H1 (cell line): ENCODE data around the gene U2AF1L4. TPM values are rescaled to one million over a fixed set of nuclear protein-coding genes. Genes with fewer than 3 reads are reported as not detected.

Source experiments
- CTCF ChIA-PET: fragments of 300-600 bp; sonication (Branson Sonifier 250); formaldehyde crosslinking; loops from one replicate; lab custom pipeline; 2021; ENCODE audit not compliant: partially characterized antibody; lab: Charles Lee
- POLR2A ChIA-PET: fragments of 300-600 bp; sonication (Branson Sonifier 250); formaldehyde crosslinking; loops from one replicate; lab custom pipeline; 2021; ENCODE audit warnings: inconsistent platforms; ENCODE audit not compliant: partially characterized antibody; lab: Charles Lee
- DNase-seq, 2 experiments: peaks; one replicate each; pipeline versions ENCODE4 v3.0.0 to v3.0.0-alpha.2; 2010 to 2022; ENCODE audit warnings: low spot score in 2 of 2, low read depth in 1 of 2, mixed read lengths in 1 of 2
- FAIRE-seq: peaks from 2 replicates; lab custom pipeline; 2011; peaks lifted over from hg19 to GRCh38; lab: Jason Lieb, UNC
- H2AFZ ChIP-seq: 2 replicates; pipeline ENCODE4 v1.8.1; 2012; ENCODE audit warnings: low read length, inconsistent platforms
- H2AK5ac ChIP-seq: 2 replicates; pipeline ENCODE4 v1.6.1; 2013; ENCODE audit warnings: low read depth, low read length
- H2BK120ac ChIP-seq: replicated peaks from 2 replicates; pipeline ENCODE3; 2013; ENCODE audit warnings: low read depth, low read length, inconsistent platforms
- H2BK12ac ChIP-seq: 2 replicates; pipeline ENCODE4 v1.6.1; 2013; ENCODE audit warnings: low read depth, low read length
- H2BK15ac ChIP-seq: 2 replicates; pipeline ENCODE4 v1.6.1; 2013; ENCODE audit warnings: low read length
- H2BK20ac ChIP-seq: 2 replicates; pipeline ENCODE4 v1.6.1; 2013; ENCODE audit warnings: low read length
- H2BK5ac ChIP-seq: 2 replicates; pipeline ENCODE4 v1.6.1; 2013; ENCODE audit warnings: low read depth, low read length
- H3K14ac ChIP-seq: 2 replicates; pipeline ENCODE4 v1.6.1; 2013; ENCODE audit warnings: inconsistent platforms; ENCODE audit not compliant: insufficient read length
- H3K18ac ChIP-seq: 2 replicates; pipeline ENCODE4 v1.6.1; 2013; ENCODE audit warnings: low read length; ENCODE audit errors: extremely low read depth
- H3K23ac ChIP-seq: 2 replicates; pipeline ENCODE4 v1.6.1; 2013; ENCODE audit warnings: inconsistent platforms; ENCODE audit not compliant: insufficient read length
- H3K23me2 ChIP-seq: 2 replicates; pipeline ENCODE4 v1.6.1; 2013; ENCODE audit warnings: low read depth, low read length
- H3K27ac ChIP-seq: 2 replicates; pipeline ENCODE4 v1.6.1; 2011; ENCODE audit warnings: low read depth, low read length, inconsistent platforms
- H3K27me3 ChIP-seq, 4 experiments: replicated peaks in 1 of 4; 1 replicate in 1 of 4; 2 replicates in 3 of 4; pipeline versions ENCODE4 v1.6.1 to v1.8.1; 2011 to 2013; ENCODE audit warnings: low read length in 3 of 4, mild to moderate bottlenecking in 3 of 4, inconsistent platforms in 2 of 4, mixed read lengths in 2 of 4, moderate library complexity in 1 of 4; ENCODE audit not compliant: control insufficient read depth in 3 of 4, insufficient read depth in 3 of 4; ENCODE audit errors: extremely low read depth in 1 of 4
- H3K36me3 ChIP-seq, 4 experiments: 2 replicates each; pipeline versions ENCODE4 v1.6.1 to v1.8.1; 2011 to 2013; ENCODE audit warnings: mild to moderate bottlenecking in 4 of 4, low read length in 3 of 4, moderate library complexity in 2 of 4, control low read depth in 1 of 4, inconsistent platforms in 1 of 4; ENCODE audit not compliant: insufficient read depth in 4 of 4, control insufficient read depth in 2 of 4
- H3K4ac ChIP-seq: replicated peaks from 2 replicates; pipeline ENCODE3; 2013; ENCODE audit warnings: low read length, low read depth, mixed read lengths, inconsistent platforms; ENCODE audit not compliant: insufficient read length
- H3K4me1 ChIP-seq, 4 experiments: replicated peaks in 1 of 4; 1 replicate in 1 of 4; 2 replicates in 3 of 4; pipeline versions ENCODE4 v1.6.1 to v1.8.1; 2011 to 2013; ENCODE audit warnings: low read length in 3 of 4, inconsistent platforms in 2 of 4, mixed read lengths in 1 of 4; ENCODE audit not compliant: insufficient read depth in 4 of 4, control insufficient read depth in 3 of 4
- H3K4me2 ChIP-seq, 2 experiments: 2 replicates each; pipeline versions ENCODE4 v1.6.1 to v1.8.1; 2011 to 2013; ENCODE audit warnings: low read depth in 2 of 2, low read length in 2 of 2, control low read depth in 1 of 2, inconsistent platforms in 1 of 2, mild to moderate bottlenecking in 1 of 2; ENCODE audit not compliant: insufficient read depth in 1 of 2
- H3K4me3 ChIP-seq, 4 experiments: fragments of 200-600, 300-600 bp in 1 of 4; sonication (generic), shearing (Covaris generic), sonication (Bioruptor Twin) in 1 of 4; 2 replicates each; pipeline versions ENCODE4 v1.5.1 to v1.8.1; 2011 to 2016; ENCODE audit warnings: low read length in 4 of 4, low read depth in 3 of 4, control low read depth in 2 of 4, inconsistent platforms in 2 of 4, mild to moderate bottlenecking in 2 of 4, mixed read lengths in 1 of 4, moderate library complexity in 1 of 4; ENCODE audit not compliant: insufficient read depth in 2 of 4; ENCODE audit errors: extremely low read depth in 1 of 4
- H3K56ac ChIP-seq: replicated peaks from 2 replicates; pipeline ENCODE3; 2013; ENCODE audit warnings: low read depth, mild to moderate bottlenecking, mixed read lengths, low read length, inconsistent platforms; ENCODE audit not compliant: insufficient read length
- H3K79me1 ChIP-seq: 2 replicates; pipeline ENCODE4 v1.6.1; 2013; ENCODE audit warnings: low read depth, low read length, control low read depth
- H3K79me2 ChIP-seq, 2 experiments: 2 replicates each; pipeline versions ENCODE4 v1.6.1 to v1.8.1; 2012 to 2013; ENCODE audit warnings: low read length in 2 of 2, mild to moderate bottlenecking in 2 of 2, inconsistent platforms in 1 of 2; ENCODE audit not compliant: insufficient read depth in 2 of 2, control insufficient read depth in 1 of 2
- H3K9ac ChIP-seq, 4 experiments: replicated peaks in 1 of 4; 1 replicate in 1 of 4; 2 replicates in 3 of 4; pipeline versions ENCODE4 v1.6.1 to v1.8.1; 2011 to 2013; ENCODE audit warnings: low read depth in 3 of 4, low read length in 3 of 4, control low read depth in 2 of 4, mild to moderate bottlenecking in 2 of 4, moderate library complexity in 2 of 4, inconsistent platforms in 1 of 4; ENCODE audit errors: extremely low read depth in 1 of 4
- H3K9me3 ChIP-seq, 2 experiments: 2 replicates each; pipeline versions ENCODE4 v1.6.1 to v1.8.1; 2012 to 2013; ENCODE audit warnings: mild to moderate bottlenecking in 2 of 2, moderate library complexity in 2 of 2, control low read depth in 1 of 2, inconsistent platforms in 1 of 2, low read depth in 1 of 2, low read length in 1 of 2, mixed read lengths in 1 of 2; ENCODE audit not compliant: insufficient read depth in 2 of 2
- H4K20me1 ChIP-seq, 2 experiments: replicated peaks in 1 of 2; 2 replicates each; pipeline versions ENCODE3 to v1.8.1; 2011 to 2013; ENCODE audit warnings: inconsistent platforms in 2 of 2, low read length in 2 of 2, mild to moderate bottlenecking in 1 of 2; ENCODE audit not compliant: insufficient read depth in 2 of 2, control insufficient read depth in 1 of 2
- H4K5ac ChIP-seq: 2 replicates; pipeline ENCODE4 v1.6.1; 2013; ENCODE audit warnings: low read length, low read depth, mixed read lengths, inconsistent platforms; ENCODE audit not compliant: insufficient read length
- H4K8ac ChIP-seq: 2 replicates; pipeline ENCODE4 v1.8.0; 2013; ENCODE audit warnings: mild to moderate bottlenecking, moderate library complexity, low read length, inconsistent platforms; ENCODE audit not compliant: insufficient read depth; ENCODE audit errors: extremely low read depth
- H4K91ac ChIP-seq: replicated peaks from 2 replicates; pipeline ENCODE3; 2013; ENCODE audit warnings: low read length, mixed read lengths, inconsistent platforms; ENCODE audit not compliant: insufficient read length
- CBX5 ChIP-seq: fragments of 300-800, 300-1000 bp; sonication (generic); IDR thresholded peaks from 2 replicates; pipeline ENCODE4 v1.7.1; 2016; ENCODE audit warnings: antibody characterized with exemption, low read length, low read depth
- EGR1 ChIP-seq: IDR thresholded peaks from 2 replicates; pipeline ENCODE4 v1.6.1; 2011; ENCODE audit warnings: low read depth, low read length, borderline replicate concordance
- EZH2 ChIP-seq: fragments of 200-600 bp; sonication (generic); IDR thresholded peaks from 2 replicates; pipeline ENCODE4 v1.7.1; 2012; ENCODE audit warnings: low read depth, mild to moderate bottlenecking, moderate library complexity, low read length, inconsistent platforms; ENCODE audit not compliant: severe bottlenecking
- HDAC6 ChIP-seq: IDR thresholded peaks from one replicate; pipeline ENCODE4 v1.7.1; 2012; ENCODE audit warnings: low read depth, mild to moderate bottlenecking, inconsistent platforms, low read length, moderate library complexity
- MAX ChIP-seq: IDR thresholded peaks from 2 replicates; pipeline ENCODE4 v1.6.1; 2012; ENCODE audit warnings: inconsistent platforms
- NRF1 ChIP-seq: IDR thresholded peaks from 2 replicates; pipeline ENCODE4 v1.6.1; 2011; ENCODE audit warnings: mild to moderate bottlenecking, low read depth, low read length, improper control_type of control experiment
- POLR2A ChIP-seq, 2 experiments: IDR thresholded peaks; 1 replicate in 1 of 2; 2 replicates in 1 of 2; pipeline ENCODE4 v1.6.1; 2011; ENCODE audit warnings: low read depth in 2 of 2, low read length in 2 of 2, mild to moderate bottlenecking in 2 of 2; ENCODE audit errors: control extremely low read depth in 1 of 2
- POU5F1 ChIP-seq: IDR thresholded peaks from 2 replicates; pipeline ENCODE4 v1.6.1; 2011; ENCODE audit warnings: low read depth, mild to moderate bottlenecking, low read length, moderate library complexity
- RAD21 ChIP-seq, 2 experiments: IDR thresholded peaks in 1 of 2; conservative IDR thresholded peaks in 1 of 2; 2 replicates each; pipeline ENCODE4 v1.6.1; 2011; ENCODE audit warnings: low read depth in 2 of 2, low read length in 2 of 2, improper control_type of control experiment in 1 of 2, inconsistent platforms in 1 of 2, mild to moderate bottlenecking in 1 of 2, moderate library complexity in 1 of 2
- SRF ChIP-seq: IDR thresholded peaks from 2 replicates; pipeline ENCODE4 v1.6.1; 2011; ENCODE audit warnings: mild to moderate bottlenecking, low read depth, low read length, moderate library complexity
- YY1 ChIP-seq: IDR thresholded peaks from 2 replicates; pipeline ENCODE4 v1.6.1; 2011; ENCODE audit warnings: low read depth, mild to moderate bottlenecking, low read length
- WGBS, 2 experiments: shearing (Covaris generic) in 1 of 2; methylation state at CpG; one replicate each; pipeline versions ENCODE4 v1.1.6 to v1.1.7; 2013 to 2015; ENCODE audit warnings: low lambda C conversion rate in 2 of 2, mixed read lengths in 2 of 2, inconsistent platforms in 1 of 2, low coverage in 1 of 2, missing lambda C conversion rate in 1 of 2; ENCODE audit not compliant: insufficient replicate concordance in 2 of 2, insufficient coverage in 1 of 2, insufficient read length in 1 of 2; ENCODE audit errors: extremely low coverage in 1 of 2, missing lambda C conversion rate in 1 of 2; 5-methylcytosine and 5-hydroxymethylcytosine counted together
- polyA plus RNA-seq, 7 experiments: library from polyadenylated mRNA; depleted of rRNA in 3 of 7; stranded (reverse) in 5 of 7; unstranded in 2 of 7; fragments of >200 nt in 5 of 7; fragments of 200-250 nt in 2 of 7; gene quantifications; 1 replicate in 5 of 7; 2 replicates in 1 of 7; 4 replicates in 1 of 7; pipeline versions ENCODE4 v1.2.1 to v1.2.3, GENCODE V29; 2011 to 2013; ENCODE audit warnings: missing spikeins in 2 of 7, mixed read lengths in 2 of 7
- total RNA-seq: library from RNA; stranded (reverse); fragmentation: NEBNext Ultra II Directional; extraction: Animal tissue kit (Norgen Biotek cat#: 25700); gene quantifications from 2 replicates; pipeline ENCODE4 v1.2.1, GENCODE V29; 2021

Gene U2AF1L4
- total and polyA plus RNA-seq, 2 of the 8 experiments (the other 6 are each of a cell fraction or from before 2014, with no cell fraction given) = 15.1 to 32.7 TPM

GRCh38 chr19:35779033-35779432 lies 33.8 kb upstream of the U2AF1L4 start:
- Histone ChIP-seq H3K9ac (no peak overlapping the region), H2BK120ac (no peak overlapping the region), H3K36me3 (no peaks in the 10 kb centered on the region), H4K91ac (no peak overlapping the region), H3K27ac (no peak overlapping the region), H3K79me2 (no peaks in the 10 kb centered on the region), H4K20me1 (peaks cover 0 to 8% of the 10 kb centered on the region in 2 experiments), H2AFZ (no peak overlapping the region), H2BK20ac (no peak overlapping the region), H3K4ac (no peak overlapping the region), H4K5ac (no peak overlapping the region), H3K23me2 (peaks cover 6% of the 10 kb centered on the region), H2BK5ac (no peak overlapping the region), H3K79me1 (no peaks in the 10 kb centered on the region; the same call in 1 of the 2 replicates), H2BK12ac (no peak overlapping the region), H4K8ac (no peak overlapping the region), H3K18ac (no peak overlapping the region), H3K4me1 (peaks cover 0 to 31% (median 20%) of the 10 kb centered on the region in 4 experiments; a peak in 6 of 7 replicates), H3K9me3 (no peaks in the 10 kb centered on the region), H3K56ac (no peak overlapping the region), H3K4me2 (no peak overlapping the region), H2BK15ac (no peak overlapping the region), H3K27me3 (peaks cover 0 to 9% (median 7%) of the 10 kb centered on the region in 4 experiments; a peak in 3 of 7 replicates), H3K4me3 (no peak overlapping the region), H3K14ac (no peak overlapping the region), H2AK5ac (no peak overlapping the region), H3K23ac (no peak overlapping the region)
- ChIA-PET POLR2A (interaction anchor here (0.7 to 1.7 kb wide), 2 partner anchors 13 to 19 kb away, joined by 3 to 4 read pairs; no protein-coding TSS in a partner anchor), CTCF (interaction anchor here (1.0 to 1.1 kb wide), 2 partner anchors 18 to 152 kb away, joined by 3 to 4 read pairs; no protein-coding TSS in a partner anchor)
- no peak for TF ChIP-seq MAX
- no peak for TF ChIP-seq NRF1
- TF ChIP-seq POU5F1 = no peak
- TF ChIP-seq HDAC6 = no peak
- no peak for TF ChIP-seq YY1
- TF ChIP-seq CBX5 = no peak
- TF ChIP-seq EGR1 = no peak
- TF ChIP-seq RAD21 (IDR thresholded peaks at IDR 0.05 in 1 of 2, conservative IDR thresholded peaks at IDR 0.05 in 1 of 2; ENCODE audit: low read depth in 2 of 2, low read length in 2 of 2) = no peak
- TF ChIP-seq EZH2 = no peak
- TF ChIP-seq POLR2A (IDR thresholded peaks at IDR 0.05; ENCODE audit: control extremely low read depth in 1 of 2, low read depth in 2 of 2, low read length in 2 of 2) = no peak
- no peak for TF ChIP-seq SRF
- WGBS, 2 experiments = 89% methylated on average over 8 of the region's 8 CpGs; no CpG with 5 or more reads in 1 of the 2 experiments
- DNase-seq (no peak), FAIRE-seq (no peak)
